ENCODE measurements around the gene S100A7. TPM values are rescaled to one million over a fixed set of nuclear protein-coding genes. Genes with fewer than 3 reads are reported as not detected.
"Not testable (repeated sequence)": the region's sequence is repeated elsewhere in the genome, so short reads cannot be mapped to it uniquely, and the experiment has no call there.

The S100A7 gene
- total RNA-seq, 1 donor from 2014 or later = not detected

DNA sequence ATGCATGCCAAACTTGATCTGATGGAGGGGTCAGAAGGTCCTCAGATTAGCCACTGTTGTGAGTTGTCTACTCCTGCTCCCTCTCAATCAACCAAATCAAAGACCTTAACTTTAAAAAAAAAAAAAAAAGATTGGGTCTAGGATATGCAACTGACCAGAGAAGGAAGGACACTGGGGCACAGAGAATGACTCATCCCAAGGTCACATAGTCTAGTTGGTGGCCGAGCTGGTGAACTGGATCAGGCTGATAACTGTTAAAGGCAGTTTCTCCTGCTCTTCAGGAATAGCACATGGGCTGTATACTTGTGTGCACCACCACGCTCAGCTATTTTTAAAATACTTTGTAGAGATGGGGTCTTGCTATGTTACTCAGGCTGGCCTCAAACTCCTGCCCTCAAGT lies 14.8 kb upstream of the S100A7 start:
- H3K27me3 ChIP-seq (ENCODE audit: control insufficient read depth, insufficient read depth, low read length) = no peaks in the 10 kb centered on the region
- no peak for DNase-seq (ENCODE audit: low read depth)
- no peaks in the 10 kb centered on the region for H3K36me3 ChIP-seq (ENCODE audit: control insufficient read depth, insufficient read depth, low read length)
- no peak overlapping the region for H3K4me3 ChIP-seq (ENCODE audit: low read depth, low read length)
- TF ChIP-seq, protein P1, sequence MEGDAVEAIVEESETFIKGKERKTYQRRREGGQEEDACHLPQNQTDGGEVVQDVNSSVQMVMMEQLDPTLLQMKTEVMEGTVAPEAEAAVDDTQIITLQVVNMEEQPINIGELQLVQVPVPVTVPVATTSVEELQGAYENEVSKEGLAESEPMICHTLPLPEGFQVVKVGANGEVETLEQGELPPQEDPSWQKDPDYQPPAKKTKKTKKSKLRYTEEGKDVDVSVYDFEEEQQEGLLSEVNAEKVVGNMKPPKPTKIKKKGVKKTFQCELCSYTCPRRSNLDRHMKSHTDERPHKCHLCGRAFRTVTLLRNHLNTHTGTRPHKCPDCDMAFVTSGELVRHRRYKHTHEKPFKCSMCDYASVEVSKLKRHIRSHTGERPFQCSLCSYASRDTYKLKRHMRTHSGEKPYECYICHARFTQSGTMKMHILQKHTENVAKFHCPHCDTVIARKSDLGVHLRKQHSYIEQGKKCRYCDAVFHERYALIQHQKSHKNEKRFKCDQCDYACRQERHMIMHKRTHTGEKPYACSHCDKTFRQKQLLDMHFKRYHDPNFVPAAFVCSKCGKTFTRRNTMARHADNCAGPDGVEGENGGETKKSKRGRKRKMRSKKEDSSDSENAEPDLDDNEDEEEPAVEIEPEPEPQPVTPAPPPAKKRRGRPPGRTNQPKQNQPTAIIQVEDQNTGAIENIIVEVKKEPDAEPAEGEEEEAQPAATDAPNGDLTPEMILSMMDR (IDR thresholded peaks at IDR 0.05; ENCODE audit: insufficient read depth, low read length, poor library complexity, severe bottlenecking) = no peak

DNA sequence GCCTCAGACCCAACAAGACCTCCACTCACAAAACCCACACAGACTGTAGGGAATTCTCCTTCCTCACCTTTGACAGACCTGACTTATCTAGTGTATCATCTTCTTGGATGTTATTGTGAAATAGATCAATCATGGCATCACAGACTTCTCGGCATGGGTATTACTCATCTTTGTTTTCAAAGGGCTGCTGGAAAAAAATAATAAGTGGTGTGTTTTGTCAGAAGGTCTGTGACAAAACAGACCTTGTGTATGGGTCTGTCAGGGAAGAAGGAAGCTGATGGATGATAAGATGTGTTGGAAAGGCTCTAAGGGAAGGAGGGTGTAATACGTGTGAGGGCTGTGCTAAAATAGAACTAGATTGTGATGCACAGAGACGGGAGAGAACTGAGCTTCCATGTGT lies 13.9 kb upstream of the S100A7 start:
- Histone ChIP-seq H3K4me3 (ENCODE audit: low read depth, low read length) (no peak overlapping the region), H3K36me3 (ENCODE audit: control insufficient read depth, insufficient read depth, low read length) (no peaks in the 10 kb centered on the region), H3K27me3 (ENCODE audit: control insufficient read depth, insufficient read depth, low read length) (no peaks in the 10 kb centered on the region)
- TF ChIP-seq, protein P1 (IDR thresholded peaks at IDR 0.05; ENCODE audit: insufficient read depth, low read length, poor library complexity, severe bottlenecking) = no peak
- no peak for DNase-seq (ENCODE audit: low read depth)

GRCh38 chr1:153470707-153471106 lies 10.3 kb upstream of the S100A7 start:
- Histone ChIP-seq H3K27me3 (ENCODE audit: control insufficient read depth, insufficient read depth, low read length) (no peaks in the 10 kb centered on the region), H3K4me3 (ENCODE audit: low read depth, low read length) (no peak overlapping the region), H3K36me3 (ENCODE audit: control insufficient read depth, insufficient read depth, low read length) (no peaks in the 10 kb centered on the region)
- TF ChIP-seq, protein P1 (IDR thresholded peaks at IDR 0.05; ENCODE audit: insufficient read depth, low read length, poor library complexity, severe bottlenecking) = no peak
- no peak for DNase-seq (ENCODE audit: low read depth)

DNA sequence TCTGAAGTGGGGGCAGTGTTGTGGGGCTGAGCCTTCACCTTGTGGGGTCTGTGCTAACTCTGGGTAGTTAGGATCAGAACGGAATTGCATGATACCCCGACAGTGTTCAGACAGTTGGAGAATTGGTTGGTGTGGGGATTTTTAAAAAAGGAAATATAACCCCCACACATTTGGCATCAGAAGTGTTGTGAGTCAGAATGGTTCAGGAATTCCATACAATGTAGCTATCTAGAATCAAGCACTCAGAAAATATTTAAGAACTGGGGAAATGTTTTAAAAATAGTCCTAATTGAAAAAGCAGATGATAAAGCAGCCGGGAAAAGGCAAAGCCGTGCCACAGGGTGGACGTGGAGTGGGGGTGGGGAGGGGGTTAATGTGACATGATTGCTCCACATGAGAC lies 6.5 kb upstream of the S100A7 start:
- TF ChIP-seq, protein P1 (IDR thresholded peaks at IDR 0.05; ENCODE audit: insufficient read depth, low read length, poor library complexity, severe bottlenecking) = no peak
- Histone ChIP-seq H3K36me3 (ENCODE audit: control insufficient read depth, insufficient read depth, low read length) (no peaks in the 10 kb centered on the region), H3K27me3 (ENCODE audit: control insufficient read depth, insufficient read depth, low read length) (peaks cover 4% of the 10 kb centered on the region), H3K4me3 (ENCODE audit: low read depth, low read length) (no peak overlapping the region)
- DNase-seq (ENCODE audit: low read depth) = no peak

DNA sequence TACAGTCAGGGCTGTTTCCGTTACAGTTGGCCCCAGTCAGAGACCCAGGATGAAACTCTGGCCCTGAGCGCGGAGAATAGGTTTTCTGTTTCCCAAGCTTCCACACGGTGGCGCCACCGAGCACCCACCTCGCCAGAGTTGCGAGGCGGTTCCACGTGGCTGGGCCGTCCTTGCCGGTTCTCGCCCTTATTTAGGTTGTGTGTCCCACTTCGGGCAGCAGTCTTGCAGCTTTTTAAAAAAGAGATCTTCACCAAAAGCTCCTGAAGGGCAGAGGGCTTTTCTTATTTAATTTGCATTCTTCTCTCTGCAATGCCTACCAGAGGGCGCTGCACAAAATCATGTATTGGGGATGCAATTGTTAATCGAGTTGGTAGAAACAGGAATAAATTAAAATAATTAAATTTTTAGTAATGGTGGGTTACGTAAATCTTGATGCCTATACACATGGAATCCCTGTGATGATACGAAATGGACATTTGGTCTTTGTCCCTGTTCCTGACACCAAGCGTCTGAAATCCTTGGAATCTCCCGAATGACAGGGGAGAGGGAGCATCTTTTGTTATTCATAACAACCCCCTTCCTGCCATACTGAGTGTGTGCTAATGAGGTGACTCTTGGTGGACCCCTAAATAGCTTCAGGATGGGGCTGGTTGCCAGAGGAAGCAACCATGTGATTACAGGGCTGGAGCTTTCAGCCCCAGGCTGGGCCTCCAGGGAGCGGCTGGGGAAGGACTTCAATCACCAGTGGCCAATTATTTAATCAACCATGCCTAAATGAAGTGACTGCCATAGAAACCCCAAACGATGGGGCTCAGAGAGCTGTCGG lies 5.6 kb upstream of the S100A7 start:
- Histone ChIP-seq H3K36me3 (ENCODE audit: control insufficient read depth, insufficient read depth, low read length) (no peaks in the 10 kb centered on the region), H3K4me3 (ENCODE audit: low read depth, low read length) (no peak overlapping the region), H3K27me3 (ENCODE audit: control insufficient read depth, insufficient read depth, low read length) (peaks cover 4% of the 10 kb centered on the region)
- no peak for DNase-seq (ENCODE audit: low read depth)
- TF ChIP-seq, protein P1 (IDR thresholded peaks at IDR 0.05; ENCODE audit: insufficient read depth, low read length, poor library complexity, severe bottlenecking) = peak; percentile 82

DNA sequence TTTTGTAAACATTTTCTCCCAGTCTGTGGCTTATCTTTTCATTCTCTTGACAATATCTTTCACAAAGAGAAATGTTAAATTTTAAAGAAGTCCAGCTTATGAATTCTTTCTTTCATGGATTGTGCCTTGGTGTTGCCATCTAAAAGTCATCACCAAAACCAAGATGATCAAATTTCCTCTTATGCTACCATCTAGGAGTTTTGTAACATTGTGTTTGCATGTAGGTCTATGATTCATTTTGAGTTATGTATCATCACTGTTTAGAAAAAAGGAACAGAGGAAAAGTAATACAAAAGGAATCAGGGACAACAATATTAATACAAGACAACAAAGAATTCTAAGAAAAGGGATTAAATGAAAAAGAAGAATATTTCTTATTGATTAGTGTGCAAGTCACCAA lies 2.3 kb upstream of the S100A7 start:
- not testable (repeated sequence) for H3K4me3 ChIP-seq (ENCODE audit: low read depth, low read length); H3K36me3 ChIP-seq (ENCODE audit: control insufficient read depth, insufficient read depth, low read length); H3K27me3 ChIP-seq (ENCODE audit: control insufficient read depth, insufficient read depth, low read length); DNase-seq (ENCODE audit: low read depth)

Measured in kidney epithelial cell (primary cell).